ENCODE results near the gene TAS2R41. TPM values are rescaled to one million over a fixed set of nuclear protein-coding genes. Genes with fewer than 3 reads are reported as not detected.

Gene TAS2R41
- total and polyA plus RNA-seq, 3 donors (not counting 1 experiment from before 2014, with no cell fraction given), result not detected

Other genes starting within 250 kb of the TAS2R41 start
- 100 to 1,000 TPM; 111 to 118 TPM for gene GSTK1, start 214.4 kb upstream of the TAS2R41 start, total RNA-seq
- gene GSTK1, start 214.4 kb upstream of the TAS2R41 start, polyA plus RNA-seq, result 155 TPM
- gene TMEM139, start 192.9 kb upstream of the TAS2R41 start, total RNA-seq, result 10 to 100 TPM; 17.9 to 38.8 TPM
- gene TMEM139, start 192.9 kb upstream of the TAS2R41 start, polyA plus RNA-seq, result 24.8 TPM
- gene CASP2, start 189.5 kb upstream of the TAS2R41 start, total RNA-seq, result 10 to 100 TPM; 18.3 to 43.5 TPM
- gene CASP2, start 189.5 kb upstream of the TAS2R41 start, polyA plus RNA-seq, result 24.6 TPM
- gene CLCN1, start 161.8 kb upstream of the TAS2R41 start, total RNA-seq, result under 1 TPM in 1 of 2 donors, not detected in 1; under 0.01 TPM
- gene CLCN1, start 161.8 kb upstream of the TAS2R41 start, polyA plus RNA-seq, result 0.09 TPM
- gene FAM131B, start 115.2 kb upstream of the TAS2R41 start, total RNA-seq, result 1 to 10 TPM in 1 of 2 donors, under 1 TPM in 1; 0.71 to 1.5 TPM
- gene FAM131B, start 115.2 kb upstream of the TAS2R41 start, polyA plus RNA-seq, result 0.58 TPM
- gene ZYX, start 96.5 kb upstream of the TAS2R41 start, total RNA-seq, result 100 to 1,000 TPM in 1 of 2 donors, 10 to 100 TPM in 1; 68.3 to 295 TPM
- gene ZYX, start 96.5 kb upstream of the TAS2R41 start, polyA plus RNA-seq, result 83.9 TPM
- 10 to 100 TPM; 15.2 to 27.3 TPM for gene EPHA1, start 69.0 kb upstream of the TAS2R41 start, total RNA-seq
- 21.3 TPM for gene EPHA1, start 69.0 kb upstream of the TAS2R41 start, polyA plus RNA-seq
- gene TAS2R60, start 34.4 kb upstream of the TAS2R41 start, total RNA-seq, result under 1 TPM in 1 of 2 donors, not detected in 1; 0.17 TPM
- gene TAS2R60, start 34.4 kb upstream of the TAS2R41 start, polyA plus RNA-seq, result not detected
- gene CTAGE15, start 93.9 kb downstream of the TAS2R41 start, total RNA-seq, result 1 to 10 TPM in 1 of 2 donors, not detected in 1; 2.7 TPM
- 0.20 TPM for gene CTAGE15, start 93.9 kb downstream of the TAS2R41 start, polyA plus RNA-seq
- 1 to 10 TPM in 1 of 2 donors, under 1 TPM in 1; 0.33 to 1.4 TPM for gene TCAF2, start 143.1 kb downstream of the TAS2R41 start, total RNA-seq
- 2.6 TPM for gene TCAF2, start 143.1 kb downstream of the TAS2R41 start, polyA plus RNA-seq